Measurements from ENCODE around the gene DIP2C. TPM values are rescaled to one million over a fixed set of nuclear protein-coding genes. Genes with fewer than 3 reads are reported as not detected.

Gene DIP2C
- total RNA-seq, 1 experiment from 2014 or later = 11.0 TPM

GRCh38 chr10:413662-414071, 275.8 kb downstream of the DIP2C start:
- BruUV-seq (replicated peaks) = no TSS peak
- no peaks in the 10 kb centered on the region for H3K27me3 Mint-ChIP-seq (ENCODE audit: unreplicated experiment)
- no peaks in the 10 kb centered on the region for H3K4me1 Mint-ChIP-seq (ENCODE audit: low read depth, unreplicated experiment)
- H3K36me3 Mint-ChIP-seq (ENCODE audit: insufficient read depth, unreplicated experiment) = no peaks in the 10 kb centered on the region
- TF ChIP-seq CTCF (IDR thresholded peaks at IDR 0.05; ENCODE audit: unreplicated experiment) = no peak
- CTCF ChIA-PET = no interaction called here
- no peak overlapping the region for H3K4me3 Mint-ChIP-seq (ENCODE audit: low read depth, unreplicated experiment)
- intact Hi-C loops (cut with micrococcal nuclease; ENCODE audit: unreplicated experiment) = no loop called here
- DNase-seq = no peak
- no peaks in the 10 kb centered on the region for H3K9me3 Mint-ChIP-seq (ENCODE audit: low read depth, unreplicated experiment)
- H3K27ac Mint-ChIP-seq (ENCODE audit: unreplicated experiment) = no peak overlapping the region

GRCh38 chr10:412109-412508, 277.4 kb downstream of the DIP2C start:
- BruUV-seq (replicated peaks) = no TSS peak
- H3K36me3 Mint-ChIP-seq (ENCODE audit: insufficient read depth, unreplicated experiment) = peaks cover 6% of the 10 kb centered on the region
- no peaks in the 10 kb centered on the region for H3K27me3 Mint-ChIP-seq (ENCODE audit: unreplicated experiment)
- H3K4me3 Mint-ChIP-seq (ENCODE audit: low read depth, unreplicated experiment) = no peak overlapping the region
- no peak for DNase-seq
- no peak for TF ChIP-seq CTCF (IDR thresholded peaks at IDR 0.05; ENCODE audit: unreplicated experiment)
- no peak overlapping the region for H3K27ac Mint-ChIP-seq (ENCODE audit: unreplicated experiment)
- CTCF ChIA-PET = no interaction called here
- intact Hi-C loops (cut with micrococcal nuclease; ENCODE audit: unreplicated experiment) = no loop called here
- H3K9me3 Mint-ChIP-seq (ENCODE audit: low read depth, unreplicated experiment) = no peaks in the 10 kb centered on the region
- H3K4me1 Mint-ChIP-seq (ENCODE audit: low read depth, unreplicated experiment) = no peaks in the 10 kb centered on the region

GRCh38 chr10:411603-412002, 277.9 kb downstream of the DIP2C start:
- DNase-seq = no peak
- Mint-ChIP-seq H3K36me3 (ENCODE audit: insufficient read depth, unreplicated experiment) (peaks cover 6% of the 10 kb centered on the region), H3K4me3 (ENCODE audit: low read depth, unreplicated experiment) (no peak overlapping the region), H3K9me3 (ENCODE audit: low read depth, unreplicated experiment) (no peaks in the 10 kb centered on the region), H3K27ac (ENCODE audit: unreplicated experiment) (no peak overlapping the region), H3K4me1 (ENCODE audit: low read depth, unreplicated experiment) (no peaks in the 10 kb centered on the region), H3K27me3 (ENCODE audit: unreplicated experiment) (no peaks in the 10 kb centered on the region)
- intact Hi-C loops (cut with micrococcal nuclease; ENCODE audit: unreplicated experiment) = no loop called here
- no TSS peak for BruUV-seq (replicated peaks)
- no peak for TF ChIP-seq CTCF (IDR thresholded peaks at IDR 0.05; ENCODE audit: unreplicated experiment)
- CTCF ChIA-PET = no interaction called here

- no peak for TF ChIP-seq CTCF (IDR thresholded peaks at IDR 0.05; ENCODE audit: unreplicated experiment)
- Mint-ChIP-seq H3K36me3 (ENCODE audit: insufficient read depth, unreplicated experiment) (peaks cover 6% of the 10 kb centered on the region), H3K27me3 (ENCODE audit: unreplicated experiment) (no peaks in the 10 kb centered on the region), H3K4me1 (ENCODE audit: low read depth, unreplicated experiment) (no peaks in the 10 kb centered on the region), H3K9me3 (ENCODE audit: low read depth, unreplicated experiment) (no peaks in the 10 kb centered on the region), H3K27ac (ENCODE audit: unreplicated experiment) (no peak overlapping the region), H3K4me3 (ENCODE audit: low read depth, unreplicated experiment) (no peak overlapping the region)
- DNase-seq = no peak
- no TSS peak for BruUV-seq (replicated peaks)
- intact Hi-C loops (cut with micrococcal nuclease; ENCODE audit: unreplicated experiment) = no loop called here
- CTCF ChIA-PET = no interaction called here
Measured at GRCh38 chr10:409408-410040, 279.9 kb downstream of the DIP2C start.

Data from Calu3 (cell line).